ENCODE results near the gene HMG20B. TPM values are rescaled to one million over a fixed set of nuclear protein-coding genes. Genes with fewer than 3 reads are reported as not detected.

HMG20B gene
- total RNA-seq, 1 experiment from 2014 or later, result 146 TPM

GRCh38 chr19:3607303-3608078 lies 34.7 kb downstream of the HMG20B start:
- TF ChIP-seq EZH2 (IDR thresholded peaks at IDR 0.05; ENCODE audit: low read length, unreplicated experiment) (no peak), EZH2phosphoT487 (IDR thresholded peaks at IDR 0.05; ENCODE audit: borderline replicate concordance, low read length) (no peak)
- TF ChIP-seq, protein P1, sequence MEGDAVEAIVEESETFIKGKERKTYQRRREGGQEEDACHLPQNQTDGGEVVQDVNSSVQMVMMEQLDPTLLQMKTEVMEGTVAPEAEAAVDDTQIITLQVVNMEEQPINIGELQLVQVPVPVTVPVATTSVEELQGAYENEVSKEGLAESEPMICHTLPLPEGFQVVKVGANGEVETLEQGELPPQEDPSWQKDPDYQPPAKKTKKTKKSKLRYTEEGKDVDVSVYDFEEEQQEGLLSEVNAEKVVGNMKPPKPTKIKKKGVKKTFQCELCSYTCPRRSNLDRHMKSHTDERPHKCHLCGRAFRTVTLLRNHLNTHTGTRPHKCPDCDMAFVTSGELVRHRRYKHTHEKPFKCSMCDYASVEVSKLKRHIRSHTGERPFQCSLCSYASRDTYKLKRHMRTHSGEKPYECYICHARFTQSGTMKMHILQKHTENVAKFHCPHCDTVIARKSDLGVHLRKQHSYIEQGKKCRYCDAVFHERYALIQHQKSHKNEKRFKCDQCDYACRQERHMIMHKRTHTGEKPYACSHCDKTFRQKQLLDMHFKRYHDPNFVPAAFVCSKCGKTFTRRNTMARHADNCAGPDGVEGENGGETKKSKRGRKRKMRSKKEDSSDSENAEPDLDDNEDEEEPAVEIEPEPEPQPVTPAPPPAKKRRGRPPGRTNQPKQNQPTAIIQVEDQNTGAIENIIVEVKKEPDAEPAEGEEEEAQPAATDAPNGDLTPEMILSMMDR (conservative IDR thresholded peaks at IDR 0.05; ENCODE audit: low read depth, low read length), result no peak
- H3K9me2 ChIP-seq (replicated peaks; ENCODE audit: low read length), result no peaks in the 10 kb centered on the region
- H3F3A ChIP-seq (ENCODE audit: low read length, unreplicated experiment), result no peaks in the 10 kb centered on the region
- CTCF ChIA-PET, result interaction anchor here (0.5 to 0.6 kb wide), 2 partner anchors 100 to 280 kb away, joined by 3 to 6 read pairs; no protein-coding TSS in a partner anchor
- BruUV-seq (replicated peaks), result no TSS peak
- no peaks in the 10 kb centered on the region for H3K9me3 ChIP-seq (ENCODE audit: low read length)
- no peak overlapping the region for H3K27ac ChIP-seq (ENCODE audit: low read length)
- DNase-seq (peak; percentile 46), ATAC-seq (peak; percentile 29)
- H3K4me1 ChIP-seq (ENCODE audit: insufficient read depth, low read length), result peaks cover 16% of the 10 kb centered on the region; the same call in 1 of the 2 replicates
- no peaks in the 10 kb centered on the region for H3K79me2 ChIP-seq (ENCODE audit: low read length)
- POLR2A ChIA-PET (ENCODE audit: unreplicated experiment), result no interaction called here
- H4K20me1 ChIP-seq (ENCODE audit: low read length), result no peaks in the 10 kb centered on the region
- intact Hi-C loops (cut with micrococcal nuclease), result no loop called here
- H3K9ac ChIP-seq (ENCODE audit: low read length), result peak overlapping the region; percentile 61; the same call in 1 of the 2 replicates
- H3K4me3 ChIP-seq (ENCODE audit: low read length), result peak overlapping the region; percentile 66
- H3K27me3 ChIP-seq (ENCODE audit: low read length), result no peaks in the 10 kb centered on the region
- H2AFZ ChIP-seq (ENCODE audit: low read length), result peak overlapping the region; percentile 69
- H3K4me2 ChIP-seq (ENCODE audit: low read length), result peak overlapping the region; percentile 88
- no peaks in the 10 kb centered on the region for H3K36me3 ChIP-seq (ENCODE audit: low read depth, low read length)

GRCh38 chr19:3608079-3608641 lies 35.4 kb downstream of the HMG20B start:
- Histone ChIP-seq H3K9ac (ENCODE audit: low read length) (no peak overlapping the region), H4K20me1 (ENCODE audit: low read length) (no peaks in the 10 kb centered on the region), H3K4me1 (ENCODE audit: insufficient read depth, low read length) (peaks cover 16% of the 10 kb centered on the region; the same call in 1 of the 2 replicates), H3K9me3 (ENCODE audit: low read length) (no peaks in the 10 kb centered on the region), H3K9me2 (replicated peaks; ENCODE audit: low read length) (no peaks in the 10 kb centered on the region), H3K27me3 (ENCODE audit: low read length) (no peaks in the 10 kb centered on the region), H3K79me2 (ENCODE audit: low read length) (no peaks in the 10 kb centered on the region), H3K4me3 (ENCODE audit: low read length) (peak overlapping the region; percentile 66; the same call in 1 of the 2 replicates), H3F3A (ENCODE audit: low read length, unreplicated experiment) (no peaks in the 10 kb centered on the region), H3K27ac (ENCODE audit: low read length) (no peak overlapping the region), H3K4me2 (ENCODE audit: low read length) (peak overlapping the region; percentile 88), H2AFZ (ENCODE audit: low read length) (peak overlapping the region; percentile 69; the same call in 1 of the 2 replicates), H3K36me3 (ENCODE audit: low read depth, low read length) (no peaks in the 10 kb centered on the region)
- BruUV-seq (replicated peaks), result no TSS peak
- ChIA-PET POLR2A (ENCODE audit: unreplicated experiment) (no interaction called here), CTCF (interaction anchor here (0.5 kb wide), 1 partner anchor 99 kb away, joined by 6 read pairs; no protein-coding TSS in a partner anchor)
- DNase-seq (no peak), ATAC-seq (no peak)
- intact Hi-C loops (cut with micrococcal nuclease), result no loop called here
- TF ChIP-seq EZH2 (IDR thresholded peaks at IDR 0.05; ENCODE audit: low read length, unreplicated experiment) (no peak), EZH2phosphoT487 (IDR thresholded peaks at IDR 0.05; ENCODE audit: borderline replicate concordance, low read length) (no peak)
- TF ChIP-seq, protein P1 (conservative IDR thresholded peaks at IDR 0.05; ENCODE audit: low read depth, low read length), result no peak

All from PC-3 (cell line).